WERI-Rb-1 (cell line): Measurements from ENCODE around the gene TMCC2.
"Not testable (repeated sequence)": the region's sequence is repeated elsewhere in the genome, so short reads cannot be mapped to it uniquely, and the experiment has no call there.

Experiments
- DNase-seq: peaks from one replicate; pipeline ENCODE4 v3.0.0-alpha.2; 2020
- H3K27ac ChIP-seq: fragments of 250-450 bp; sonication (Bioruptor Pico); 2 replicates; pipeline ENCODE4 v1.5.1; 2020; ENCODE audit warnings: mild to moderate bottlenecking, moderate library complexity
- H3K27me3 ChIP-seq: fragments of 250-450 bp; sonication (Bioruptor Pico); 2 replicates; pipeline ENCODE4 v1.5.1; 2021; ENCODE audit warnings: mild to moderate bottlenecking, low read depth, moderate library complexity; ENCODE audit not compliant: insufficient read depth, severe bottlenecking
- H3K36me3 ChIP-seq: fragments of 250-450 bp; sonication (Bioruptor Pico); 2 replicates; pipeline ENCODE4 v1.5.1; 2020; ENCODE audit warnings: mild to moderate bottlenecking, moderate library complexity
- H3K4me3 ChIP-seq: 2 replicates; pipeline ENCODE4 v1.5.1; 2011; ENCODE audit warnings: low read depth, mild to moderate bottlenecking, control low read depth, low read length
- H3K9me3 ChIP-seq: fragments of 250-450 bp; sonication (Bioruptor Pico); 2 replicates; pipeline ENCODE4 v1.5.1; 2021; ENCODE audit warnings: mild to moderate bottlenecking, moderate library complexity; ENCODE audit not compliant: severe bottlenecking
- TF ChIP-seq, protein P1 (sequence below): IDR thresholded peaks from 2 replicates; pipeline ENCODE4 v1.5.1; 2011; ENCODE audit warnings: low read depth, mild to moderate bottlenecking, control low read depth, inconsistent platforms, low read length

Gene TMCC2

DNA sequence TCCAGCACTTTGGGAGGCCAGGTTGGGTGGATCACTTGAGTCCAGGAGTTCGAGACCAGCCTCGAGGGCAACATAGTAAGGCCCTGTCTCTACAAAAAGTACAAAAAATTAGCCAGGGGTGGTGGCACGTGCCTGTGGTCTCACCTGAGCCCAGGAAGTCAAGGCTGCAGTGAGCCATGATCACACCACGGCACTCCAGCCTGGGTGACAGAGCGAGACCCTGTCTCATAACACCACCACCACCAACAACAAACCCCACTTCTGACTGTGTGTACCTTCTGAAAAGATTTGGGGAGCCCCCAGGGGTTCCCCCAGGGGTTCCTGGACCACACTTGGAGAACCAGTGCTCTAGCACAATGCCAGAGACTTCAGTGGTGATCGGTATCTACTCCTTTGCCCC lies 63.9 kb downstream of the TMCC2 start:
- H3K27ac ChIP-seq, result no peak overlapping the region
- H3K9me3 ChIP-seq, result no peaks in the 10 kb centered on the region
- no peak overlapping the region for H3K4me3 ChIP-seq
- no peak for DNase-seq
- H3K36me3 ChIP-seq, result no peaks in the 10 kb centered on the region
- TF ChIP-seq, protein P1, sequence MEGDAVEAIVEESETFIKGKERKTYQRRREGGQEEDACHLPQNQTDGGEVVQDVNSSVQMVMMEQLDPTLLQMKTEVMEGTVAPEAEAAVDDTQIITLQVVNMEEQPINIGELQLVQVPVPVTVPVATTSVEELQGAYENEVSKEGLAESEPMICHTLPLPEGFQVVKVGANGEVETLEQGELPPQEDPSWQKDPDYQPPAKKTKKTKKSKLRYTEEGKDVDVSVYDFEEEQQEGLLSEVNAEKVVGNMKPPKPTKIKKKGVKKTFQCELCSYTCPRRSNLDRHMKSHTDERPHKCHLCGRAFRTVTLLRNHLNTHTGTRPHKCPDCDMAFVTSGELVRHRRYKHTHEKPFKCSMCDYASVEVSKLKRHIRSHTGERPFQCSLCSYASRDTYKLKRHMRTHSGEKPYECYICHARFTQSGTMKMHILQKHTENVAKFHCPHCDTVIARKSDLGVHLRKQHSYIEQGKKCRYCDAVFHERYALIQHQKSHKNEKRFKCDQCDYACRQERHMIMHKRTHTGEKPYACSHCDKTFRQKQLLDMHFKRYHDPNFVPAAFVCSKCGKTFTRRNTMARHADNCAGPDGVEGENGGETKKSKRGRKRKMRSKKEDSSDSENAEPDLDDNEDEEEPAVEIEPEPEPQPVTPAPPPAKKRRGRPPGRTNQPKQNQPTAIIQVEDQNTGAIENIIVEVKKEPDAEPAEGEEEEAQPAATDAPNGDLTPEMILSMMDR, result no peak
- H3K27me3 ChIP-seq, result no peaks in the 10 kb centered on the region

DNA sequence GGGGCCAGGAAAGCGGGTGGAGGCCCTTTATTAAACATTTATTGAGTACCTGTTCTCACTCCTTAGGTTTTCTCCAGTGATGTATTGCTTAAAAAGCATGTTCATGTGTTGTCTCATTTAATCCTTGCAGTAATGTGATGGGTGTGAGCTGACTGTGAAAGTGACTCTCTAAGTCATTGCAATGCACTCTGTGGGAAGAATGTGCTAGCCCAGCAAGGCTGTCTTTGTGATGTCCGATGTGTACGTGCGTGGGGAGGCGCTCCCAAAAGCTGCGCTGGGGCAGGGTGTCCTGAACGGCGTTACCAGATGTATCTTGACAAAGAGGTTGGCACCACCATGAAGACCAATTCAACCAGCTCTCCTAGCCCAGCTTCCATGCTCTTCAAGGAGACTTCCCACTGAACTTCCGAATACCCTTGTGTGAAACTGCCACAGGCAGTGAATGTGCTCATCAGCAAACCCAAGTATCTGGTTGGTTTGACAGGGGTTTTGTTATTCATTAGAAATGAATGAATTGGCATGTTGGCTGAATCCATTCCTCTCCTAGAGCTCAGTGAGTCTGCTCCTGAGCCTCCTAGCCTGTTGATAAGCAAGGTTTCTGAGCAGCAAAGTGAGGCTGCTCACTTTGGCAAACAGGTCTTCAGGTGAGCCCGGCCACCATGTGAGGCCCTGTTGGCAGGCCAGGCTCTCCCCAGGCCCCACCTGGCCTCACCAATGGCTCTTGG lies 65.8 kb downstream of the TMCC2 start:
- Histone ChIP-seq H3K27ac (no peak overlapping the region), H3K9me3 (no peaks in the 10 kb centered on the region), H3K27me3 (no peaks in the 10 kb centered on the region), H3K4me3 (no peak overlapping the region), H3K36me3 (no peaks in the 10 kb centered on the region)
- DNase-seq, result no peak
- TF ChIP-seq, protein P1, result no peak

DNA sequence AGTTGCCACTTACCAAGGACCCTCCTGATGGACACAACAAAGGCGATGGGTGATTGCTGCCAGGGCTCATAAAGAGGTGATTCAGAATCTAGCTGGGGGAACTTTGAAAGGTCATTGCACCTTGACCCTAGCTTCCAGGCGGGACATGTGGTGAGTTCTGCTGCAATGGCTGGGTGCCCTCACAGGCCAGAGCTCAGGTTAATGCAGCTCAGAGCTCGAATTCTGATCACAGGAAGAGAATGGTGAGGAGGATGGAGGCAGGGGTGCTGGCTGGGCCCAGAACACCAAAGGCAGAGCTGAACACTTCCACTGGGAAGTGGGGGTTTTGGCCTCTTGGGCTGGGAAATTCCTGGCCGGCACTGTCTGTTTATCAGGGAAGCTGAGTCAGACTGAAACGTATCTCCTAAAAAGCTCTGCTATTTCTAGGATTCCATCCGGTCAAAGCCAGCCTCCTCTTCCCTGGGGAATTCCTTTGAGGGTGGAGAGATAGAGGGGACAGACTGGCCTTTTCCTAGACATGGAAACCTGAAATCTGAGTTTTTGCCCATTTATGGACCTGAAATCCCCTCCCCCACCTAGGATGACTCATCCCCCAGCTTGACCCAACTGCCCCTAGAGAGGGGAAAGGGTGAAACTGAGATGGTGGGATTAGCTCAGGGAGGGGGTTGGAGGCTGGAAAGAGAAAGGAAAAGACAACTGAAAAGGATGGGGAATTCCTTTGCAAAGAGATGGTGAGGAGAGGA lies 66.6 kb downstream of the TMCC2 start:
- H3K27me3 ChIP-seq, result no peaks in the 10 kb centered on the region
- H3K36me3 ChIP-seq, result no peaks in the 10 kb centered on the region
- TF ChIP-seq, protein P1, result no peak
- no peak overlapping the region for H3K4me3 ChIP-seq
- DNase-seq, result peak; percentile 58
- H3K27ac ChIP-seq, result no peak overlapping the region
- H3K9me3 ChIP-seq, result no peaks in the 10 kb centered on the region

DNA sequence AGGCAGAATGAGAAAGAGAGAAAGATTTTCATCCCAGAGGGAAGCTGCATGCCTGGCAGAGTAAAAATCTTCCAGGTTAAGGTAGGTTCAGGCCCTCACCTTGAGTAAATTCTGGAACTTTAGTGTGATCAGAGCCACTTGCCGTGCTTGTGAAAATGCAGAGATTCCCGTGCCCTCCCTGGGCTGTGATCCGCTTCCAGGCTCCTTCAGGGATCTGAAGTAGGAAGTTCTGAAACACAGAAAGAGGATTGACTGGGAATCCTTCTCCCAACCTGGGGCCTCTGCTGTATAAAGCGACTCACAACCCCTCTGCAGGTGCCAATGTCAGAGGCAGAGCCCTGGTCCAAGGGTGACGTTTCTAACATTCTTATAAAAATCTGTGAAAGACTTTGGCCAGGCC lies 67.2 kb downstream of the TMCC2 start:
- no peak for DNase-seq
- Histone ChIP-seq H3K27me3 (no peaks in the 10 kb centered on the region), H3K27ac (no peak overlapping the region), H3K36me3 (no peaks in the 10 kb centered on the region), H3K4me3 (no peak overlapping the region), H3K9me3 (no peaks in the 10 kb centered on the region)
- TF ChIP-seq, protein P1, result no peak

DNA sequence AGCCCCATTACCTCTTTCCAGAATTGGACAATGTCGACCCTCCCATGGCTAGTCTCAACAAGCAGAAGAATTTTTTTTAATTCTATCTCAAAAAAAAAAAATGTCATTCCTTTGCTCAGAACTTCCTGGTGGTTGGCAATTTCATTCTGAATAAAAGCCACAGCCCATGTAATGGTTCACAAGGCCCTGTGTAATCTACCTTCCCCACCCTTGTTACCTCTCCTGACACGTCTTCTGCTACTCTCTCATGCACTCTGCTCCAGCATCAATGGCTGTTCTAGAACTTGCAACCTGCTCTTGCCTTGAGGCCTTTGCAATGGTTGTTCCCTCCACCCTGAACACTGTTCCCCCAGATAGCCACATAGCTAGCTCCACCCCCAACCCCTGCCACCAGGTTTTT lies 68.4 kb downstream of the TMCC2 start:
- Histone ChIP-seq H3K4me3 (no peak overlapping the region), H3K9me3 (no peaks in the 10 kb centered on the region), H3K36me3 (no peaks in the 10 kb centered on the region), H3K27me3 (no peaks in the 10 kb centered on the region), H3K27ac (no peak overlapping the region)
- DNase-seq, result no peak
- TF ChIP-seq, protein P1, result no peak

DNA sequence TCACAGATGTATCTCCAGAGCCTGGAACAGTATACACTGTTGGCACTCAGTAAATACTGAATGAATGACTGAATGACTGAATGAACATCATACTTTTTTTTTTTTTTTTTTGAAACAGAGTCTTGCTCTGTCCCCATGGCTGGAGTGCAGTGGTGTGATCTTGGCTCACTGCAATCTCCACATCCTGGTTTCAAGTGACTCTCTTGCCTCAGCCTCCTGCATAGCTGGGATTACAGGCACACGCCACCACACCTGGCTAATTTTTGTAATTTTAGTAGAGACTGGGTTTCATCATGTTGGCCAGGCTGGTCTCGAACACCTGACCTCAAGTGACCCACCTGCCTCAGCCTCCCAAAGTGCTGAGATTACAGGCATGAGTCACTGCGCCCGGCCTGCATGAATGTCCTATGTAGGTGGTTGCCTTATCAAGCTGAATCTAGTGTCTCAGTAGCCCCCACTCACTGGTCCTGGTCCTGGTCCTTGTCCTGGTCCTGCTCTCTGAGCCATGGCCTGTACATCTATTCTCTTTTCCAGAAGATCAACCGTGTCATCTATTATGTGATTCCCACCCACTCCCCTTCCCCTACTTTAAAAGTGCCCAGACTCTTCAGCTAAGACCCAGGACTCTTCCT lies 69.9 kb downstream of the TMCC2 start:
- H3K9me3 ChIP-seq, H3K4me3 ChIP-seq, H3K27ac ChIP-seq, DNase-seq, H3K36me3 ChIP-seq, H3K27me3 ChIP-seq: not testable (repeated sequence)
